HCT116 (cell line): ENCODE data around the gene ZSWIM3. TPM values are rescaled to one million over a fixed set of nuclear protein-coding genes. Genes with fewer than 3 reads are reported as not detected.

ENCODE experiments used
- ATAC-seq: fragments of 200-7000 bp; cut with Tn5 transposase; 2 replicates; pipeline ENCODE4 v1.9.1; 2020; ENCODE audit warnings: mild to moderate bottlenecking, moderate library complexity
- BruUV-seq: library from RNA; stranded (reverse); fragments of 400-500 nt; replicated peaks from 2 replicates; lab custom pipeline; 2021; lab: Mats Ljungman, UMichigan
- CTCF ChIA-PET: fragments of 300-600 bp; sonication (Branson Sonifier 250); formaldehyde crosslinking; loops from one replicate; lab custom pipeline; 2021; ENCODE audit warnings: antibody characterized with exemption; lab: Charles Lee
- POLR2A ChIA-PET: fragments of 300-600, 350-600 bp; sonication (Branson Sonifier 250); formaldehyde crosslinking; loops from one replicate; lab custom pipeline; 2021; ENCODE audit warnings: antibody characterized with exemption; lab: Charles Lee
- RAD21 ChIA-PET, 2 experiments: fragments of 300-600 bp; sonication (Branson Sonifier 250); formaldehyde crosslinking; loops; one replicate each; lab custom pipeline; 2023; ENCODE audit warnings: low total read pairs in 2 of 2; ENCODE audit not compliant: uncharacterized antibody in 2 of 2, unreplicated experiment in 2 of 2, low non-redundant PET in 1 of 2; lab: Charles Lee
- DNase-seq: peaks from one replicate; pipeline ENCODE4 v3.0.0-alpha.2; 2010; ENCODE audit warnings: low read depth, low spot score
- H2AFZ ChIP-seq: fragments of 200-600 bp; shearing (Covaris generic), sonication (generic); 2 replicates; pipeline ENCODE4 v1.6.1; 2017; ENCODE audit warnings: low read depth, mixed run types, mixed read lengths, antibody characterized with exemption, low read length; ENCODE audit not compliant: poor library complexity, severe bottlenecking
- H3K27ac ChIP-seq: 2 replicates; pipeline ENCODE4 v1.5.1; 2012; ENCODE audit warnings: low read depth, low read length
- H3K27me3 ChIP-seq: fragments of 200-600 bp; sonication (generic); 2 replicates; pipeline ENCODE4 v1.6.1; 2016; ENCODE audit warnings: mixed run types, low read length, mixed read lengths; ENCODE audit not compliant: insufficient read depth
- H3K36me3 ChIP-seq, 2 experiments: fragments of 200-500 bp in 1 of 2; fragments of 200-600 bp in 1 of 2; sonication (Bioruptor generic) in 1 of 2; sonication (generic) in 1 of 2; 2 replicates each; pipeline versions ENCODE4 v1.5.1 to v1.6.1; 2014 to 2016; ENCODE audit warnings: low read length in 2 of 2, inconsistent platforms in 1 of 2, mixed read lengths in 1 of 2, mixed run types in 1 of 2; ENCODE audit not compliant: insufficient read depth in 2 of 2, control insufficient read depth in 1 of 2
- H3K4me1 ChIP-seq, 2 experiments: fragments of 200-600 bp in 1 of 2; sonication (generic) in 1 of 2; 2 replicates each; pipeline versions ENCODE4 v1.5.1 to v1.6.1; 2012 to 2017; ENCODE audit warnings: low read length in 2 of 2, inconsistent platforms in 1 of 2, mild to moderate bottlenecking in 1 of 2, mixed read lengths in 1 of 2, mixed run types in 1 of 2, moderate library complexity in 1 of 2; ENCODE audit not compliant: insufficient read depth in 2 of 2, control insufficient read depth in 1 of 2
- H3K4me2 ChIP-seq: fragments of 200-600 bp; sonication (generic); 2 replicates; pipeline ENCODE4 v1.6.1; 2017; ENCODE audit warnings: mixed run types, low read length, mixed read lengths
- H3K4me3 ChIP-seq, 2 experiments: fragments of 200-600 bp in 1 of 2; sonication (generic) in 1 of 2; replicated peaks in 1 of 2; 2 replicates each; pipeline ENCODE4 v1.5.1; 2011 to 2016; ENCODE audit warnings: low read length in 2 of 2, control low read depth in 1 of 2, low read depth in 1 of 2, mild to moderate bottlenecking in 1 of 2, mixed read lengths in 1 of 2, mixed run types in 1 of 2
- H3K79me2 ChIP-seq: fragments of 200-600 bp; sonication (generic); 2 replicates; pipeline ENCODE4 v1.6.1; 2017; ENCODE audit warnings: mild to moderate bottlenecking, mixed run types, low read length, moderate library complexity, mixed read lengths; ENCODE audit not compliant: insufficient read depth
- H3K9ac ChIP-seq: fragments of 200-600 bp; sonication (generic); 2 replicates; pipeline ENCODE4 v1.6.1; 2016; ENCODE audit warnings: low read length, mixed read lengths
- H3K9me2 ChIP-seq: fragments of 200-600 bp; sonication (generic), shearing (Covaris generic); 2 replicates; pipeline ENCODE4 v1.6.1; 2017; ENCODE audit warnings: mixed run types, mild to moderate bottlenecking, moderate library complexity; ENCODE audit not compliant: insufficient read depth
- H3K9me3 ChIP-seq, 2 experiments: fragments of 200-500 bp in 1 of 2; fragments of 200-600 bp in 1 of 2; sonication (Bioruptor generic) in 1 of 2; sonication (generic) in 1 of 2; 2 replicates each; pipeline ENCODE4 v1.6.1; 2014 to 2017; ENCODE audit warnings: low read length in 2 of 2, mixed read lengths in 2 of 2, inconsistent platforms in 1 of 2, low read depth in 1 of 2, mild to moderate bottlenecking in 1 of 2, mixed run types in 1 of 2, moderate library complexity in 1 of 2; ENCODE audit not compliant: control insufficient read depth in 1 of 2, insufficient read depth in 1 of 2
- H4K20me1 ChIP-seq: fragments of 200-600 bp; sonication (generic), shearing (Covaris generic); 2 replicates; pipeline ENCODE4 v1.6.1; 2017; ENCODE audit warnings: mixed run types, mild to moderate bottlenecking, moderate library complexity; ENCODE audit not compliant: insufficient read depth
- ATF3 ChIP-seq: IDR thresholded peaks from 2 replicates; pipeline ENCODE4 v1.6.1; 2012
- CBX3 ChIP-seq: IDR thresholded peaks from 2 replicates; pipeline ENCODE4 v1.6.1; 2012; ENCODE audit warnings: low read depth
- CEBPB ChIP-seq: IDR thresholded peaks from 2 replicates; pipeline ENCODE4 v1.6.1; 2012; ENCODE audit warnings: low read depth
- CTCF ChIP-seq, 3 experiments: fragments of 200-600 bp in 1 of 3; sonication (generic) in 1 of 3; IDR thresholded peaks in 2 of 3; conservative IDR thresholded peaks in 1 of 3; 2 replicates each; pipeline ENCODE4 v1.5.1; 2012 to 2017; ENCODE audit warnings: low read depth in 2 of 3, low read length in 2 of 3, antibody characterized with exemption in 1 of 3, borderline replicate concordance in 1 of 3, control low read depth in 1 of 3, mild to moderate bottlenecking in 1 of 3, mixed read lengths in 1 of 3, mixed run types in 1 of 3, moderate library complexity in 1 of 3; ENCODE audit not compliant: insufficient read depth in 1 of 3
- EGR1 ChIP-seq: IDR thresholded peaks from 2 replicates; pipeline ENCODE4 v1.6.1; 2012; ENCODE audit warnings: low read depth
- EZH2 ChIP-seq: fragments of 200-600 bp; sonication (generic); IDR thresholded peaks from 2 replicates; pipeline ENCODE4 v1.6.1; 2017; ENCODE audit warnings: antibody characterized with exemption, mixed run types
- EZH2phosphoT487 ChIP-seq: fragments of 200-600 bp; IDR thresholded peaks from 2 replicates; pipeline ENCODE4 v1.6.1; 2018; ENCODE audit warnings: antibody characterized with exemption, borderline replicate concordance
- JUND ChIP-seq: IDR thresholded peaks from 2 replicates; pipeline ENCODE4 v1.6.1; 2012
- POLR2A ChIP-seq: IDR thresholded peaks from 2 replicates; pipeline ENCODE4 v1.7.0; 2011; ENCODE audit warnings: borderline replicate concordance; ENCODE audit not compliant: insufficient read depth, insufficient read length; ENCODE audit errors: extremely low read depth
- POLR2AphosphoS5 ChIP-seq: IDR thresholded peaks from 2 replicates; pipeline ENCODE4 v1.6.1; 2011; ENCODE audit warnings: mild to moderate bottlenecking, low read depth, low read length, moderate library complexity
- RAD21 ChIP-seq: IDR thresholded peaks from 2 replicates; pipeline ENCODE4 v1.6.1; 2012; ENCODE audit warnings: low read depth, mild to moderate bottlenecking
- SIN3A ChIP-seq: IDR thresholded peaks from 2 replicates; pipeline ENCODE4 v1.6.1; 2012; ENCODE audit warnings: low read depth
- SP1 ChIP-seq: IDR thresholded peaks from 2 replicates; pipeline ENCODE4 v1.6.1; 2012; ENCODE audit warnings: low read depth
- SRF ChIP-seq: IDR thresholded peaks from 2 replicates; pipeline ENCODE4 v1.6.1; 2012; ENCODE audit warnings: low read depth
- YY1 ChIP-seq: IDR thresholded peaks from 2 replicates; pipeline ENCODE4 v1.6.1; 2011; ENCODE audit warnings: low read length, low read depth, moderate library complexity, mild to moderate bottlenecking; ENCODE audit not compliant: insufficient replicate concordance; ENCODE audit errors: extremely low read depth
- ZFX ChIP-seq: fragments of 450-650 bp; IDR thresholded peaks from 2 replicates; pipeline ENCODE4 v1.6.1; 2017
- ZNF274 ChIP-seq: fragments of 200-500 bp; sonication (Bioruptor generic); IDR thresholded peaks from 2 replicates; pipeline ENCODE4 v1.6.1; 2014; ENCODE audit warnings: mild to moderate bottlenecking, low read depth, low read length, inconsistent platforms
- intact Hi-C: fragments of 100-400 bp; cut with micrococcal nuclease; formaldehyde crosslinking; loops from 2 replicates; pipeline ENCODE4 v1.10.0; 2022
- total RNA-seq: library from RNA; stranded (reverse); gene quantifications from one replicate; pipeline ENCODE4 v1.2.1, GENCODE V29; 2021; ENCODE audit not compliant: unreplicated experiment

The ZSWIM3 gene
- total RNA-seq, 1 experiment from 2014 or later = 1.8 TPM

- no peak for TF ChIP-seq SIN3A
- TF ChIP-seq EZH2phosphoT487 = no peak
- no peak for TF ChIP-seq CEBPB
- no peak for TF ChIP-seq CBX3
- no peak for TF ChIP-seq SRF
- no peak for TF ChIP-seq POLR2A
- no peak for TF ChIP-seq JUND
- TF ChIP-seq SP1 = no peak
- TF ChIP-seq ZNF274 = no peak
- TF ChIP-seq YY1 = no peak
- TF ChIP-seq ATF3 = no peak
- TF ChIP-seq RAD21 = no peak
- no peak for TF ChIP-seq CTCF (IDR thresholded peaks at IDR 0.05 in 2 of 3, conservative IDR thresholded peaks at IDR 0.05 in 1 of 3; ENCODE audit: borderline replicate concordance in 1 of 3, insufficient read depth in 1 of 3, low read depth in 2 of 3, low read length in 2 of 3)
- no peak for TF ChIP-seq POLR2AphosphoS5
- no peak for TF ChIP-seq ZFX
- TF ChIP-seq EZH2 = no peak
- no peak for TF ChIP-seq EGR1
- Histone ChIP-seq H3K4me3 (no peak overlapping the region), H3K4me2 (no peak overlapping the region), H3K27me3 (no peaks in the 10 kb centered on the region), H2AFZ (no peak overlapping the region), H3K9ac (no peak overlapping the region), H3K9me3 (no peaks in the 10 kb centered on the region), H3K27ac (no peak overlapping the region), H3K36me3 (peaks cover 8 to 18% of the 10 kb centered on the region in 2 experiments; a peak in 2 of 4 replicates), H3K79me2 (peaks cover 15% of the 10 kb centered on the region), H4K20me1 (no peaks in the 10 kb centered on the region), H3K4me1 (peaks cover 19 to 32% of the 10 kb centered on the region in 2 experiments), H3K9me2 (no peaks in the 10 kb centered on the region)
- intact Hi-C loops = no loop called here
- ChIA-PET POLR2A (no interaction called here), CTCF (no interaction called here), RAD21 (no interaction called here)
- DNase-seq (no peak), ATAC-seq (no peak)
- no TSS peak for BruUV-seq
Measured at GRCh38 chr20:45886590-45887345, 29.4 kb downstream of the ZSWIM3 start.
